ENCODE measurements around the gene EPS8L2.

EPS8L2 gene

DNA sequence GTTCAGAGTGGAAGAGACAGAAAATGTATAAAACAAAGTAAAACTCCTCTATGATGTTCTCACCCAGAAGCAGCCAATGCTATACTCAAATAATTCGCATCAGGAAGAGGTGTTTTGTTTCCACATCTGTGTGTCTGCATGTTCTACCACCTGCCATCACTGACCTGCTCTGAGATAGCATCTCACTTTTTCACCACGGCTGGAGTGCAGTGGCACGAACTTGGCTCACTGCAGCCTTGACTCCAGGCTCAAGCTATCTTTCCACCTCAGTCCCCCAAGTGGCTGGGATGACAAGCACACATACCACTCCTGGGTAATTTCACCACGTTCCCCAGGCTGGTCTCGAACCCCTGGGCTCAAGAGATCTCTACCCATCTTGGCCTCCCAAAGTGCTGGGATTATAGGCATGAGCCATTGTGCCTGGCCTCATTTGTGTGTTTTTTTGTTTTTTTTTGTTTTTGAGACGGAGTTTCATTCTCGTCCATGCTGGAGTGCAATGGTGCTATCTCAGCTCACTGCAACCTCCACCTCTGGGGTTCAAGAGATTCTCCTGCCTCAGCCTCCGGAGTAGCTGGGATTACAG, 55.6 kb downstream of the EPS8L2 start:
- Histone ChIP-seq H3K9ac (ENCODE audit: low read length) (no peak overlapping the region), H3K18ac (ENCODE audit: low read length) (no peak overlapping the region), H3K36me3 (ENCODE audit: control insufficient read depth, insufficient read depth, low read length) (peaks cover 18% of the 10 kb centered on the region), H3K4me2 (ENCODE audit: low read length) (no peak overlapping the region), H2BK15ac (replicated peaks; ENCODE audit: low read depth) (no peak overlapping the region), H2AK5ac (ENCODE audit: low read length) (no peak overlapping the region), H4K8ac (ENCODE audit: low read depth, low read length) (no peak overlapping the region), H3K56ac (ENCODE audit: low read length) (no peak overlapping the region), H2BK120ac (ENCODE audit: low read depth, low read length) (no peak overlapping the region), H3K4me1 (ENCODE audit: control insufficient read depth, low read depth, low read length) (peaks cover 3% of the 10 kb centered on the region), H3K27me3 (ENCODE audit: insufficient read depth, low read length, poor library complexity) (no peaks in the 10 kb centered on the region), H3K79me1 (ENCODE audit: low read length) (peaks cover 5% of the 10 kb centered on the region), H3K4ac (ENCODE audit: low read depth, low read length) (no peak overlapping the region), H4K5ac (ENCODE audit: low read length) (no peak overlapping the region), H2BK5ac (ENCODE audit: low read length) (no peak overlapping the region), H3K23ac (ENCODE audit: low read length) (no peak overlapping the region), H3K4me3 (ENCODE audit: low read length) (no peak overlapping the region), H3K79me2 (ENCODE audit: control insufficient read depth, insufficient read depth, low read length) (no peaks in the 10 kb centered on the region), H3K27ac (ENCODE audit: low read depth, low read length) (no peak overlapping the region)
- no peak for DNase-seq
- no CpG with 5 or more reads among the region's 8 CpGs for WGBS (ENCODE audit: extremely low coverage, insufficient coverage, low lambda C conversion rate)

DNA sequence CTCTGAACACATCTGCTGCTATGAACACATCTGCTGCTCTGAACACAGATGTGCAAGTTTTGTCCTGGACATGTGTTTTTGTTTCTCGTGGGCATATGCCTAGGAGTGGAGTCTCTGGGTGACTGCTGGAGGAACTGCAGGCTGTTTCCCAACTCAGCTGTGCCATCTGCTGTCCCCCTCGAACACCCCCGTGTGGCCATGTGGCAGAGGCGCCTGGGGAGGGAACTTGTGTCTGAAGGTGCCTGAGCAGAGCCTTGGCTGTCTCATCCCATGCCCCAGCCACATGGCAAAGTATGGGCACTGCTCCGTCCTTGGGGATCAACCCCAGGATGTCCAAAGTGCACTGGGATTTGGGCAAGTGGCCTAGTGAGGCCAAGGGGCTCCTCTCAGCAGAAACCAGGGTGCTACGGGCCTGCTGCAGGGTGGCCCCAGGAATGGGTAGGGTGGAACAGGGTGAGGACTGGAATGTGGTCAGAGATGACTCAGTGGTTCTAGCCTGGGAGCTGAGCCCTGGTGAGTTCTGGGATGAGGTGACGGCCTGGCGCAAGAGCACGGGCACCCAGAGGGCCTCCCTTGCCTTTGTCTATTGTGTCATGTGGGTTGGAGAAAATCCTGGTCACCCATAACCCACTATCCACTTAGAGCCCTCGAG, 56.5 kb downstream of the EPS8L2 start:
- no peak overlapping the region for H3K9ac ChIP-seq (ENCODE audit: low read length)
- no peak overlapping the region for H3K4me2 ChIP-seq (ENCODE audit: low read length)
- H3K18ac ChIP-seq (ENCODE audit: low read length): no peak overlapping the region
- H3K27me3 ChIP-seq (ENCODE audit: insufficient read depth, low read length, poor library complexity): no peaks in the 10 kb centered on the region
- H3K4me3 ChIP-seq (ENCODE audit: low read length): no peak overlapping the region
- H3K4ac ChIP-seq (ENCODE audit: low read depth, low read length): no peak overlapping the region
- H3K79me1 ChIP-seq (ENCODE audit: low read length): no peaks in the 10 kb centered on the region
- H3K27ac ChIP-seq (ENCODE audit: low read depth, low read length): no peak overlapping the region
- peak; percentile 48 for DNase-seq
- WGBS (ENCODE audit: extremely low coverage, insufficient coverage, low lambda C conversion rate): no CpG with 5 or more reads among the region's 10 CpGs
- H2BK15ac ChIP-seq (replicated peaks; ENCODE audit: low read depth): no peak overlapping the region
- H2AK5ac ChIP-seq (ENCODE audit: low read length): no peak overlapping the region
- H2BK5ac ChIP-seq (ENCODE audit: low read length): no peak overlapping the region
- no peak overlapping the region for H2BK120ac ChIP-seq (ENCODE audit: low read depth, low read length)
- no peak overlapping the region for H3K23ac ChIP-seq (ENCODE audit: low read length)
- no peak overlapping the region for H4K5ac ChIP-seq (ENCODE audit: low read length)
- no peaks in the 10 kb centered on the region for H3K79me2 ChIP-seq (ENCODE audit: control insufficient read depth, insufficient read depth, low read length)
- H3K56ac ChIP-seq (ENCODE audit: low read length): no peak overlapping the region
- no peak overlapping the region for H4K8ac ChIP-seq (ENCODE audit: low read depth, low read length)
- peaks cover 18% of the 10 kb centered on the region for H3K36me3 ChIP-seq (ENCODE audit: control insufficient read depth, insufficient read depth, low read length)
- H3K4me1 ChIP-seq (ENCODE audit: control insufficient read depth, low read depth, low read length): peaks cover 3% of the 10 kb centered on the region

DNA sequence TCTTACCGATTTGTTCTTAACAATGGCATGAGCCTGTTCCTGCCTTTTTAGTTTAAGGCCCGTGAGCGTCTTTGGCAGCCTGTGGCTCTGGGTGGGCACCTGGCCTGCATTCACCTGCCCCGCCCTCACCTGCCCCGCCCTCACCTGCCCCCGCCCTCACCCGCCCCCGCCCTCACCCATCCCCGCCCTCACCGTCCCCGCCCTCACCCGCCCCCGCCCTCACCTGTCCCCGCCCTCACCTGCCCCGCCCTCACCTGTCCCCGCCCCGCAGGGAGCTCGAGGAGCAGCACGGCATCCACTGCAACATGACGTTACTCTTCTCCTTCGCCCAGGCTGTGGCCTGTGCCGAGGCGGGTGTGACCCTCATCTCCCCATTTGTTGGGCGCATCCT, 57.0 kb downstream of the EPS8L2 start:
- Histone ChIP-seq H3K9ac (ENCODE audit: low read length) (no peak overlapping the region), H2AK5ac (ENCODE audit: low read length) (no peak overlapping the region), H3K23ac (ENCODE audit: low read length) (no peak overlapping the region), H3K4me2 (ENCODE audit: low read length) (no peak overlapping the region), H2BK120ac (ENCODE audit: low read depth, low read length) (no peak overlapping the region), H3K79me1 (ENCODE audit: low read length) (no peaks in the 10 kb centered on the region), H3K27me3 (ENCODE audit: insufficient read depth, low read length, poor library complexity) (no peaks in the 10 kb centered on the region), H4K5ac (ENCODE audit: low read length) (no peak overlapping the region), H2BK15ac (replicated peaks; ENCODE audit: low read depth) (no peak overlapping the region), H3K79me2 (ENCODE audit: control insufficient read depth, insufficient read depth, low read length) (no peaks in the 10 kb centered on the region), H3K4me1 (ENCODE audit: control insufficient read depth, low read depth, low read length) (peaks cover 3% of the 10 kb centered on the region), H3K4ac (ENCODE audit: low read depth, low read length) (no peak overlapping the region), H2BK5ac (ENCODE audit: low read length) (no peak overlapping the region), H3K4me3 (ENCODE audit: low read length) (no peak overlapping the region), H4K8ac (ENCODE audit: low read depth, low read length) (no peak overlapping the region), H3K56ac (ENCODE audit: low read length) (no peak overlapping the region), H3K36me3 (ENCODE audit: control insufficient read depth, insufficient read depth, low read length) (peaks cover 18% of the 10 kb centered on the region), H3K27ac (ENCODE audit: low read depth, low read length) (no peak overlapping the region), H3K18ac (ENCODE audit: low read length) (no peak overlapping the region)
- no CpG with 5 or more reads among the region's 24 CpGs for WGBS (ENCODE audit: extremely low coverage, insufficient coverage, low lambda C conversion rate)
- DNase-seq: peak; percentile 55

DNA sequence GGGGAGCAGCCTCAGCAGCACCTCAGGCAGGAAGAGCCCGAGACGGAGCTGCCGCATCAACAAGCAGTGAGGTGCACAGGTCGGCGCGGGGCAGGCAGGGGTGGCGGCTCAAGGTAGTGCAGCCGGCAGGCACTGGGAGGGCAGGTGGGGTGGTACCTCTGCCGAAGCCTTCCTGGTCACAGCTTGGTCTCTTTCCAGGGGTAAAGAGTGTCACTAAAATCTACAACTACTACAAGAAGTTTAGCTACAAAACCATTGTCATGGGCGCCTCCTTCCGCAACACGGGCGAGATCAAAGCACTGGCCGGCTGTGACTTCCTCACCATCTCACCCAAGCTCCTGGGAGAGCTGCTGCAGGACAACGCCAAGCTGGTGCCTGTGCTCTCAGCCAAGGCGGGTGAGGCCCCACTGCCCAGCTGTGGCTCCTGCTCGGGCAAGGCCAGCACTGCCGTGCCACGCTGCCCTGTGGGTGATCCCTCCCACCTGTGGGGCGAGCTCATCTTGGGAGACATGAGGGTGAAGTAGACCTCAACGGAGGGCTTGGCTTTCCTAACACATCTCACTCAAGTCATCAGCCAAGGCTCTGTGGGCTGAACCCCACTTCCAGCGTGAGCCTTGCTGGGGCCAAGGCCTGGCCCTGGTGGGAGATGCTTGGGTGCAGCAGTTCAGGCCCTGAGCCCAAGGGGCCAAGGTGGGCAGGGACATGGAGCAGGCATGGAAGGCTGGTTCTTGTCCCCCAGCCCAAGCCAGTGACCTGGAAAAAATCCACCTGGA, 57.7 kb downstream of the EPS8L2 start:
- no peak overlapping the region for H2AK5ac ChIP-seq (ENCODE audit: low read length)
- no peak for DNase-seq
- H4K5ac ChIP-seq (ENCODE audit: low read length): no peak overlapping the region
- H3K4me1 ChIP-seq (ENCODE audit: control insufficient read depth, low read depth, low read length): peaks cover 3% of the 10 kb centered on the region
- H3K4ac ChIP-seq (ENCODE audit: low read depth, low read length): no peak overlapping the region
- no peak overlapping the region for H3K4me2 ChIP-seq (ENCODE audit: low read length)
- H3K36me3 ChIP-seq (ENCODE audit: control insufficient read depth, insufficient read depth, low read length): peaks cover 18% of the 10 kb centered on the region
- no peak overlapping the region for H3K4me3 ChIP-seq (ENCODE audit: low read length)
- no peak overlapping the region for H3K56ac ChIP-seq (ENCODE audit: low read length)
- no peak overlapping the region for H3K27ac ChIP-seq (ENCODE audit: low read depth, low read length)
- no peak overlapping the region for H3K18ac ChIP-seq (ENCODE audit: low read length)
- H3K27me3 ChIP-seq (ENCODE audit: insufficient read depth, low read length, poor library complexity): no peaks in the 10 kb centered on the region
- WGBS (ENCODE audit: extremely low coverage, insufficient coverage, low lambda C conversion rate): no CpG with 5 or more reads among the region's 22 CpGs
- no peak overlapping the region for H2BK5ac ChIP-seq (ENCODE audit: low read length)
- no peak overlapping the region for H3K23ac ChIP-seq (ENCODE audit: low read length)
- H2BK15ac ChIP-seq (replicated peaks; ENCODE audit: low read depth): no peak overlapping the region
- H2BK120ac ChIP-seq (ENCODE audit: low read depth, low read length): no peak overlapping the region
- H4K8ac ChIP-seq (ENCODE audit: low read depth, low read length): no peak overlapping the region
- no peak overlapping the region for H3K9ac ChIP-seq (ENCODE audit: low read length)
- H3K79me1 ChIP-seq (ENCODE audit: low read length): no peaks in the 10 kb centered on the region
- no peaks in the 10 kb centered on the region for H3K79me2 ChIP-seq (ENCODE audit: control insufficient read depth, insufficient read depth, low read length)

DNA sequence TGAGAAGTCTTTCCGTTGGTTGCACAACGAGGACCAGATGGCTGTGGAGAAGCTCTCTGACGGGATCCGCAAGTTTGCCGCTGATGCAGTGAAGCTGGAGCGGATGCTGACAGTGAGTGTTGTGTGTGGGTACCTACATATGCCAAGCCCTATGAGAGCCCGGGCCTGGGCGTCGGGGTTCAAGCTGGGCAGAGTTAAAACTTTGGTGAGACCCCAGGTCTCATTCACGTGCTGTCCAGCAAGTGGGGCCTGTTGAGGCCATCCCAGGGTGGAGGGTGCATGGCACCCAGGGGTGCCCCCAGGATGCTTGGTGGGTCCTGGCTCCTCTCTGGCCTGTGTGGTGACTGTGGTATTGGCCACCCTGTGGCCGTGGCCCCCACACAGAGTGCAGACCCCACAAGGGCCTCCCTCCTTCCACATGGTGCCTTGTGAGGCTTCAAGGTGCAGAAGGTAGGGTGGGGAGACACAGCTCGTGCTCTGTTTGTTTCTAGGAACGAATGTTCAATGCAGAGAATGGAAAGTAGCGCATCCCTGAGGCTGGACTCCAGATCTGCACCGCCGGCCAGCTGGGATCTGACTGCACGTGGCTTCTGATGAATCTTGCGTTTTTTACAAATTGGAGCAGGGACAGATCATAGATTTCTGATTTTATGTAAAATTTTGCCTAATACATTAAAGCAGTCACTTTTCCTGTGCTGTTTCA, 58.4 kb downstream of the EPS8L2 start:
- DNase-seq: no peak
- H3K79me1 ChIP-seq (ENCODE audit: low read length): no peaks in the 10 kb centered on the region
- no CpG with 5 or more reads among the region's 18 CpGs for WGBS (ENCODE audit: extremely low coverage, insufficient coverage, low lambda C conversion rate)
- no peak overlapping the region for H3K27ac ChIP-seq (ENCODE audit: low read depth, low read length)
- no peak overlapping the region for H3K23ac ChIP-seq (ENCODE audit: low read length)
- no peak overlapping the region for H2AK5ac ChIP-seq (ENCODE audit: low read length)
- no peak overlapping the region for H3K9ac ChIP-seq (ENCODE audit: low read length)
- H4K5ac ChIP-seq (ENCODE audit: low read length): no peak overlapping the region
- H3K27me3 ChIP-seq (ENCODE audit: insufficient read depth, low read length, poor library complexity): no peaks in the 10 kb centered on the region
- H4K8ac ChIP-seq (ENCODE audit: low read depth, low read length): no peak overlapping the region
- no peak overlapping the region for H3K4me3 ChIP-seq (ENCODE audit: low read length)
- H3K4me1 ChIP-seq (ENCODE audit: control insufficient read depth, low read depth, low read length): peaks cover 3% of the 10 kb centered on the region
- H3K79me2 ChIP-seq (ENCODE audit: control insufficient read depth, insufficient read depth, low read length): no peaks in the 10 kb centered on the region
- H3K4me2 ChIP-seq (ENCODE audit: low read length): no peak overlapping the region
- H3K36me3 ChIP-seq (ENCODE audit: control insufficient read depth, insufficient read depth, low read length): peaks cover 16% of the 10 kb centered on the region
- no peak overlapping the region for H2BK120ac ChIP-seq (ENCODE audit: low read depth, low read length)
- no peak overlapping the region for H2BK15ac ChIP-seq (replicated peaks; ENCODE audit: low read depth)
- no peak overlapping the region for H3K18ac ChIP-seq (ENCODE audit: low read length)
- no peak overlapping the region for H2BK5ac ChIP-seq (ENCODE audit: low read length)
- H3K4ac ChIP-seq (ENCODE audit: low read depth, low read length): no peak overlapping the region
- H3K56ac ChIP-seq (ENCODE audit: low read length): no peak overlapping the region

Measured in mesendoderm (in vitro differentiated cells).